GM12892 (cell line): ENCODE data around the gene ENAH.

Source experiments
- POLR2A ChIP-seq: IDR thresholded peaks from 2 replicates; pipeline ENCODE4 v1.6.1; 2011; ENCODE audit warnings: low read depth, low read length, control low read depth
- POLR2AphosphoS5 ChIP-seq: IDR thresholded peaks from 2 replicates; pipeline ENCODE4 v1.6.1; 2011; ENCODE audit warnings: low read depth, low read length, control low read depth
- TAF1 ChIP-seq: IDR thresholded peaks from 2 replicates; pipeline ENCODE4 v1.6.1; 2011; ENCODE audit warnings: low read depth, mild to moderate bottlenecking, control low read depth, low read length, borderline replicate concordance

DNA sequence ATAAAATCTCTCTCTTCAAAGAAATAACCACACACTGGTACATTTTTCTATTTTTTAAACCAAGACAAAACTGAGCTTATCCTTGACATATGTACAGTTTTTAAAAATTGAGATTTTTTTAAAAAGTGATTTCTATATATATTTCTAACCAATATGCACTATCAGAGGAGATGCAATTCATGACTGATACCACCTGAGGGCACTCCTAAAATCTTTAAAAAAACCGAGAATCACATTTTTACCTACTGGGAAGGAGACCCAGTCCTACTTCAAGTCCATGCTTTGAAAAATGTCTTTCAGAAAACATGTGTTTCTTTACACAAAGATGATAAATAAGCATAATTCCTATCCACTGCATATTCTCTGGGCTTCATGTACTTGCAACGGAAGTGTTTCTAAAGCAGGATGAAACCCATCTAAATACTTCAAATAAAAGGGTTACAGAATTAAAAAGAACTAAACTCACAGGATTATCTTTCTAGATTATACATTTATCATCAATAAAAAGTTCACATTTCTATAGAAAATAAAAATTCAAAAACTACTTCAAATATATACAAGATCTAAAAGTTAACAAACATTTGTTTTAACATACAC lies 98.6 kb downstream of the ENAH start:
- TF ChIP-seq POLR2A (no peak), POLR2AphosphoS5 (no peak), TAF1 (no peak)
